Upper lobe of left lung (tissue), 4 donors: ENCODE measurements around the gene RPL7A.
"Not testable (repeated sequence)": the region's sequence is repeated elsewhere in the genome, so short reads cannot be mapped to it uniquely, and the experiment has no call there.

Source experiments
- POLR2A ChIP-seq, 4 donors: fragments of 450-650 bp; IDR thresholded peaks; one replicate each; pipeline ENCODE4 v1.5.1; 2016 to 2017; ENCODE audit warnings: antibody characterized with exemption in 4 of 4, mild to moderate bottlenecking in 2 of 4
- POLR2AphosphoS5 ChIP-seq, 2 donors: sonication (generic); formaldehyde crosslinking; IDR thresholded peaks; one replicate each; pipeline ENCODE4 v1.5.1; 2017; ENCODE audit warnings: antibody characterized with exemption in 2 of 2

DNA sequence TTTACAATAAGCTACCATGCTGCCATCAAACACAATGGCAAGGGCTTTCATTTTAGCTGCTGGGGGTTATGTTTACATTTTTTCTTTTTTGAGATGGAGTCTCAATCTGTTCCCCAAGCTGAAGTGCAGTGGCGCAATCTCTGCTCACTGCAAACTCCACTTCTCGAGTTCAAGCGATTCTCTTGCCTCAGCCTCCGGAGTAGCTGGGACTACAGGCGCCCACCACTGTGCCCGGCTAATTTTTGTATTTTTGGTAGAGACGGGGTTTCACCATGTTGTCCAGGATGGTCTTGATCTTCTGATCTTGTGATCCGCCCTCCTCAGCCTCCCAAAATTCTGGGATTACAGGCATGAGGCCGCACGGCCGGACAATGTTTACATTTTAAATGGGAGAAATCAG is 13.1 kb upstream of the RPL7A start:
- not testable (repeated sequence) for TF ChIP-seq POLR2A, POLR2AphosphoS5 (IDR thresholded peaks at IDR 0.05)
